ENCODE results near the gene MOB2. TPM values are rescaled to one million over a fixed set of nuclear protein-coding genes. Genes with fewer than 3 reads are reported as not detected.

The MOB2 gene
- total RNA-seq, 1 experiment from 2014 or later, result 21.8 TPM

DNA sequence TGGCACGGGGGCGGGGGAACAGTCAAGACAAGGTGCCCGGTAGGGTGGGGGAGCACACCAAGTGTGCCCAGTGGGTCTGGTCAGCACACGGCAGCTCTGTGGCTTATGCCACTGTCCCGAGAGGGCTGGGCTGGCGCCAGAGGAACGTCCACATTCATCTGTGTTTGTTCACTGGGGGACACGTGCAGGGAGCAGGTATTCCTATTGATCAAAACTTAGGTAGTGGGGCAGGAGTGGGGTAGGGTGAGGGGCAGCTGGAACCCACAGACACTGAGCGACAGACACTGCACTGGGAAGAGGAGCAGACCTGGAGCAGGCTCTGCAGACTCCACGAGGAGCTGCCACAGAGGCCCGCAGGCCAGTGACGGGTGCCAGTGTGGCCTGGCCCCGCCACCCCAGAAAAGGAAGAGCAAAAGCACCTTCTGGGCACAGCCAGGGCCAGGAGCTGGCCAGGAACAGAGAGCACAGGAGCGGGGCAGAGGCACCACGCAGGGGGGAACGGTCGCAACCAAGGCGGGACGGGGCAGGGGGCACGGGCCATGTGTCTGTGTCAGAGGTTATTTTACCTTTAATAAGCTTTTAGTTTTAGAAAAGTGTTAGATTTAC is 2.1 kb upstream of the MOB2 start:
- no peak overlapping the region for H3K4me3 ChIP-seq
- TF ChIP-seq, protein P1, sequence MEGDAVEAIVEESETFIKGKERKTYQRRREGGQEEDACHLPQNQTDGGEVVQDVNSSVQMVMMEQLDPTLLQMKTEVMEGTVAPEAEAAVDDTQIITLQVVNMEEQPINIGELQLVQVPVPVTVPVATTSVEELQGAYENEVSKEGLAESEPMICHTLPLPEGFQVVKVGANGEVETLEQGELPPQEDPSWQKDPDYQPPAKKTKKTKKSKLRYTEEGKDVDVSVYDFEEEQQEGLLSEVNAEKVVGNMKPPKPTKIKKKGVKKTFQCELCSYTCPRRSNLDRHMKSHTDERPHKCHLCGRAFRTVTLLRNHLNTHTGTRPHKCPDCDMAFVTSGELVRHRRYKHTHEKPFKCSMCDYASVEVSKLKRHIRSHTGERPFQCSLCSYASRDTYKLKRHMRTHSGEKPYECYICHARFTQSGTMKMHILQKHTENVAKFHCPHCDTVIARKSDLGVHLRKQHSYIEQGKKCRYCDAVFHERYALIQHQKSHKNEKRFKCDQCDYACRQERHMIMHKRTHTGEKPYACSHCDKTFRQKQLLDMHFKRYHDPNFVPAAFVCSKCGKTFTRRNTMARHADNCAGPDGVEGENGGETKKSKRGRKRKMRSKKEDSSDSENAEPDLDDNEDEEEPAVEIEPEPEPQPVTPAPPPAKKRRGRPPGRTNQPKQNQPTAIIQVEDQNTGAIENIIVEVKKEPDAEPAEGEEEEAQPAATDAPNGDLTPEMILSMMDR (conservative IDR thresholded peaks at IDR 0.05), result no peak
- no peak for TF ChIP-seq EZH2 (IDR thresholded peaks at IDR 0.05; ENCODE audit: low read depth)
- H3K79me2 ChIP-seq (ENCODE audit: low read depth), result no peaks in the 10 kb centered on the region
- H3K9me3 ChIP-seq (ENCODE audit: insufficient read depth, low read depth), result no peaks in the 10 kb centered on the region
- no peak overlapping the region for H3K27ac ChIP-seq
- H3K4me2 ChIP-seq, result no peak overlapping the region
- intact Hi-C loops (cut with micrococcal nuclease; ENCODE audit: unreplicated experiment), result no loop called here
- no peaks in the 10 kb centered on the region for H3K36me3 ChIP-seq (ENCODE audit: low read depth)
- ChIA-PET POLR2A (ENCODE audit: unreplicated experiment) (no interaction called here), CTCF (no interaction called here)
- no TSS peak for BruUV-seq (replicated peaks)
- DNase-seq, result no peak
- no peaks in the 10 kb centered on the region; the same call in 1 of the 2 replicates for H4K20me1 ChIP-seq (ENCODE audit: insufficient read depth)
- no peaks in the 10 kb centered on the region for H3F3A ChIP-seq (ENCODE audit: insufficient read depth, low read depth)
- H3K4me1 ChIP-seq (replicated peaks; ENCODE audit: insufficient read depth), result no peaks in the 10 kb centered on the region
- H3K9me2 ChIP-seq (ENCODE audit: insufficient read depth), result no peaks in the 10 kb centered on the region
- no peak overlapping the region for H2AFZ ChIP-seq
- H3K27me3 ChIP-seq (ENCODE audit: insufficient read depth, low read depth), result no peaks in the 10 kb centered on the region

DNA sequence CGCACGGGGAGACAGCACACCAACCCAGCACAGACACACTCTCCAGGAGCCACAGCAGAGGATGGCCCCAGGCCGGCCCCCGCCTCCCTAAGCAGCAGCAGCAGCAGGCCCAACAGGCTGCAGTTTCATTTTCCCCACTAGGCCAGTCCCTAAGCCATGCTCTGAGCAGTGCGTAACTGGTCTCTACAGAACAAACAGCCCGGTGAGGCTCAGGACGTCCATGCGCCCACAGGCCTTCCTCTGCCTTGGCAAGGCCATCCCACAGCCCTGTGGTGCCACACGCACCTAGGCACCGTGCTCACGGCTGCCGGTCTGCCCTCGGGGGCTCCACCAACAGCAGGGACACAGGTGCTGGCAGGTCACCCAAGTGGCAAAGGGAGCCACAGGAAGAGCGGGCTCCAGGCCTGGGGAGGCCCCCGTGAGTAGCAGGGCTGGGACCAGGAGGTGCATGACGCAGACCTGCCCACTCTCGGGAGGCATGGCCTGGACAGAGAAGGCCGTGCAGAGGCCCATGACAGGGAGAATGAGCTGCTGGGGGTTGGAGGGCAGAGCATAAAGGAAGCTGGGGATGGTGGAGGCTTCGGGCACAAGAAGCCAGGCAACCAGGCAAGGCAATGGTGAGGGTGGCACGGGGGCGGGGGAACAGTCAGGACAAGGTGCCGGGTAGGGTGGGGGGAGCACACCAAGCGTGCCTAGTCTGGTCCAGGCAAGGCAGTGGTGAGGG is 1.4 kb upstream of the MOB2 start:
- TF ChIP-seq EZH2 (IDR thresholded peaks at IDR 0.05; ENCODE audit: low read depth), result no peak
- TF ChIP-seq, protein P1 (conservative IDR thresholded peaks at IDR 0.05), result no peak
- Histone ChIP-seq H2AFZ (no peak overlapping the region), H3F3A (ENCODE audit: insufficient read depth, low read depth) (no peaks in the 10 kb centered on the region), H4K20me1 (ENCODE audit: insufficient read depth) (no peaks in the 10 kb centered on the region; the same call in 1 of the 2 replicates), H3K9me2 (ENCODE audit: insufficient read depth) (no peaks in the 10 kb centered on the region), H3K36me3 (ENCODE audit: low read depth) (no peaks in the 10 kb centered on the region), H3K27me3 (ENCODE audit: insufficient read depth, low read depth) (no peaks in the 10 kb centered on the region), H3K9me3 (ENCODE audit: insufficient read depth, low read depth) (no peaks in the 10 kb centered on the region), H3K79me2 (ENCODE audit: low read depth) (no peaks in the 10 kb centered on the region), H3K27ac (no peak overlapping the region), H3K4me1 (replicated peaks; ENCODE audit: insufficient read depth) (no peaks in the 10 kb centered on the region), H3K4me3 (no peak overlapping the region), H3K4me2 (no peak overlapping the region)
- DNase-seq, result no peak
- intact Hi-C loops (cut with micrococcal nuclease; ENCODE audit: unreplicated experiment), result no loop called here
- CTCF ChIA-PET, result no interaction called here
- POLR2A ChIA-PET (ENCODE audit: unreplicated experiment), result no interaction called here
- BruUV-seq (replicated peaks), result no TSS peak

DNA sequence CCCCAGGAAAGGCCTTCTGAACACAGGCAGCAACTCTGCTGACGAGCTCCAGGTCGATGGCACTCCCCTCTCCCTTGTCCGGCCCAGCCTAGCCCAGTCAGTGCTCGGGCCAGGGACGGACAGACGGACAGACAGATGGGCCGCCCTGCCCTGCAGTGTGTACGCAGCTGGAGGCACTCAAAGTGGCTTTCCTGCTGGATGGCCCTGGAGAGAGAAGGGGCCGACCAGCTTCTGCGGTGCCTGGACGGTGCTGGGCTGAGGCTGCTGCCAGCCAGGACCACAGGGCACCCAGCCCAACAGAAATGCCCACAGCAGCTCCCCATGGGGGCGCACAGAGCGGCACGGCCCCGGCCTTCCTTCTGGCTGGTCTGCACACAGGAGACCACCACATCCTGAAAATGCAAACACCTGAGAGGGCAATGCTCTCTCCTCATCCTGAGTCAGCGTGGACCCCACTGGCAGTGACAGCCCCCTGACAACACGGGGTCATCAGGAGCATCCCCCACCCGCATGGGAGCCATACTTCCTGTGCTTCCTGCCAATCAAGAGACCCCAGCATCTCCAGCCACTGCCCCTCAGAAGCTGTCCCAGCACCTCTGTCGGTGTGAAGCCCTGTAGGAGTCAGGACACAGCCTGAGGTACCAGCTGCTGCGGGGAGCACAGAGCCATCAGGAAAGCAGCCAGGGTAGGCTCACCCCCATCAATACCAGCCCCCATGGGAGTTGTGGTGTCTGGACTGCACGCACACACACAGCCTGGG is 692 bp upstream of the MOB2 start:
- Histone ChIP-seq H3K27ac (no peak overlapping the region), H3K9me3 (ENCODE audit: insufficient read depth, low read depth) (no peaks in the 10 kb centered on the region), H3K4me2 (no peak overlapping the region), H3K36me3 (ENCODE audit: low read depth) (no peaks in the 10 kb centered on the region), H2AFZ (no peak overlapping the region), H4K20me1 (ENCODE audit: insufficient read depth) (no peaks in the 10 kb centered on the region; the same call in 1 of the 2 replicates), H3K4me1 (replicated peaks; ENCODE audit: insufficient read depth) (no peaks in the 10 kb centered on the region), H3K9me2 (ENCODE audit: insufficient read depth) (no peaks in the 10 kb centered on the region), H3K79me2 (ENCODE audit: low read depth) (no peaks in the 10 kb centered on the region), H3F3A (ENCODE audit: insufficient read depth, low read depth) (no peaks in the 10 kb centered on the region), H3K27me3 (ENCODE audit: insufficient read depth, low read depth) (no peaks in the 10 kb centered on the region), H3K4me3 (no peak overlapping the region)
- ChIA-PET POLR2A (ENCODE audit: unreplicated experiment) (no interaction called here), CTCF (no interaction called here)
- intact Hi-C loops (cut with micrococcal nuclease; ENCODE audit: unreplicated experiment), result no loop called here
- DNase-seq, result no peak
- no TSS peak for BruUV-seq (replicated peaks)
- TF ChIP-seq, protein P1 (conservative IDR thresholded peaks at IDR 0.05), result no peak
- TF ChIP-seq EZH2 (IDR thresholded peaks at IDR 0.05; ENCODE audit: low read depth), result no peak

Data from PC-9 (cell line).